ENCODE measurements around the gene POLR1A.

DNA sequence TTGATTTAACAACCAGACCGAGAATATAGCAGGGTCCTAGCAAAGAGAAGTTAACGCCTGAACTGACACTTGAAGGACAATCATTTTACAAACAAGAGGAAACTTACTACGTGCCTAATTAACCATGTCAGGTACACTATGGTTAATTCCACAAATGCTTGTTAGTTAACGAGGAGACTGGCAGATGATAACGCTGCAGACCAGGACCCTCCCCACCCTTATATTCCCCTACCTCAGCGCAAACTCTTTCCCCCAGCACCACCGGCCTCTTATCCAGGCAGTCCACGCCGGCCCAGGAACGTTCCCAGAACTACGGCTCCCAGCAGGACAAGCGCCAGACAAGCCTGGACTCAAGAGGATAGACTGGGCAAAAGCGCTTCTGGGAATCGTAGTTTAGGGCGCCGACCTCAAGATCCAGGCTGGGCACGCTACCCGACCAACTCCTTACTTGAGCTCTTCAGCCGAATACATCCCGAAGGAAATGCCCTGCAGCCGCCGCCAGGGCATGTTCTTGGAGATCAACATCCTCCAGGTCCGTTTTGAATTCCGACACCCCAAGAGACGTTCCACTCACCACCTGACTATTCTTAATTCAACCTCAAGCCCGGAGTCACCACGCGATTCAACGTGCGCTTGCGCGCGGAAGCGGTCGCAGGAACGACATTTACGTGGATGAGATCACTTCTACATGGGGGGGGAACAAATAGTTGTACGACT is at the start of gene POLR1A:
- TF ChIP-seq, protein P1, sequence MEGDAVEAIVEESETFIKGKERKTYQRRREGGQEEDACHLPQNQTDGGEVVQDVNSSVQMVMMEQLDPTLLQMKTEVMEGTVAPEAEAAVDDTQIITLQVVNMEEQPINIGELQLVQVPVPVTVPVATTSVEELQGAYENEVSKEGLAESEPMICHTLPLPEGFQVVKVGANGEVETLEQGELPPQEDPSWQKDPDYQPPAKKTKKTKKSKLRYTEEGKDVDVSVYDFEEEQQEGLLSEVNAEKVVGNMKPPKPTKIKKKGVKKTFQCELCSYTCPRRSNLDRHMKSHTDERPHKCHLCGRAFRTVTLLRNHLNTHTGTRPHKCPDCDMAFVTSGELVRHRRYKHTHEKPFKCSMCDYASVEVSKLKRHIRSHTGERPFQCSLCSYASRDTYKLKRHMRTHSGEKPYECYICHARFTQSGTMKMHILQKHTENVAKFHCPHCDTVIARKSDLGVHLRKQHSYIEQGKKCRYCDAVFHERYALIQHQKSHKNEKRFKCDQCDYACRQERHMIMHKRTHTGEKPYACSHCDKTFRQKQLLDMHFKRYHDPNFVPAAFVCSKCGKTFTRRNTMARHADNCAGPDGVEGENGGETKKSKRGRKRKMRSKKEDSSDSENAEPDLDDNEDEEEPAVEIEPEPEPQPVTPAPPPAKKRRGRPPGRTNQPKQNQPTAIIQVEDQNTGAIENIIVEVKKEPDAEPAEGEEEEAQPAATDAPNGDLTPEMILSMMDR (IDR thresholded peaks at IDR 0.05; ENCODE audit: borderline replicate concordance, extremely low read depth, low read length, poor library complexity, severe bottlenecking) = no peak
- TF ChIP-seq EZH2 (IDR thresholded peaks at IDR 0.05; ENCODE audit: borderline replicate concordance, low read depth, low read length, severe bottlenecking) = no peak

Data from DND-41 (cell line).